HG03432 (cell line): ENCODE measurements around the gene HTRA3.

ENCODE experiments used
- ATAC-seq: cut with Tn5 transposase; IDR thresholded peaks from one replicate; pipeline ENCODE4 v1.9.1; 2021; ENCODE audit warnings: mild to moderate bottlenecking, moderate library complexity; ENCODE audit not compliant: unreplicated experiment

HTRA3 gene

GRCh38 chr4:8351931-8352367, 82.4 kb downstream of the HTRA3 start:
- no peak for ATAC-seq

GRCh38 chr4:8352368-8353157, 83.0 kb downstream of the HTRA3 start:
- ATAC-seq: no peak

GRCh38 chr4:8353158-8353669, 83.7 kb downstream of the HTRA3 start:
- no peak for ATAC-seq

GRCh38 chr4:8353912-8354453, 84.4 kb downstream of the HTRA3 start:
- no peak for ATAC-seq

GRCh38 chr4:8355306-8355705, 85.8 kb downstream of the HTRA3 start:
- no peak for ATAC-seq

GRCh38 chr4:8355864-8356565, 86.5 kb downstream of the HTRA3 start:
- ATAC-seq: no peak
